IPS-18c (cell line): ENCODE results near the gene FAM168A.
"Not testable (repeated sequence)": the region's sequence is repeated elsewhere in the genome, so short reads cannot be mapped to it uniquely, and the experiment has no call there.

Experiments used
- H3K4me3 ChIP-seq: 2 replicates; pipeline ENCODE4 v1.7.0; 2013; ENCODE audit warnings: low read depth, mild to moderate bottlenecking, low read length, moderate library complexity; ENCODE audit not compliant: insufficient read depth
- H3K9me3 ChIP-seq: one replicate; pipeline ENCODE4 v1.6.1; 2013; ENCODE audit warnings: mild to moderate bottlenecking, low read length, moderate library complexity; ENCODE audit not compliant: control insufficient read depth, insufficient read depth

The FAM168A gene

GRCh38 chr11:73468590-73469161 lies 129.2 kb downstream of the FAM168A start:
- Histone ChIP-seq H3K9me3 (no peaks in the 10 kb centered on the region), H3K4me3 (no peak overlapping the region)

- H3K9me3 ChIP-seq: no peaks in the 10 kb centered on the region
Observed at GRCh38 chr11:73467505-73467904, 130.4 kb downstream of the FAM168A start.

GRCh38 chr11:73466643-73467042 lies 131.3 kb downstream of the FAM168A start:
- Histone ChIP-seq H3K4me3 (no peak overlapping the region), H3K9me3 (no peaks in the 10 kb centered on the region)

More at GRCh38 chr11:73467505-73467904, 130.4 kb downstream of the FAM168A start:
- no peak overlapping the region for H3K4me3 ChIP-seq

- H3K9me3 ChIP-seq: no peaks in the 10 kb centered on the region
Observed at GRCh38 chr11:73465871-73466270, 132.0 kb downstream of the FAM168A start.

GRCh38 chr11:73465023-73465675 lies 132.8 kb downstream of the FAM168A start:
- Histone ChIP-seq H3K9me3 (no peaks in the 10 kb centered on the region), H3K4me3 (no peak overlapping the region)

More at GRCh38 chr11:73465871-73466270, 132.0 kb downstream of the FAM168A start:
- H3K4me3 ChIP-seq: no peak overlapping the region

- H3K4me3 ChIP-seq: no peak overlapping the region
- no peaks in the 10 kb centered on the region for H3K9me3 ChIP-seq
Observed at GRCh38 chr11:73464347-73464746, 133.6 kb downstream of the FAM168A start.

- H3K9me3 ChIP-seq: no peaks in the 10 kb centered on the region
- no peak overlapping the region for H3K4me3 ChIP-seq
Observed at GRCh38 chr11:73463359-73463758, 134.6 kb downstream of the FAM168A start.

GRCh38 chr11:73461964-73462363 lies 135.9 kb downstream of the FAM168A start:
- no peak overlapping the region for H3K4me3 ChIP-seq
- H3K9me3 ChIP-seq: no peaks in the 10 kb centered on the region

- no peak overlapping the region for H3K4me3 ChIP-seq
- no peaks in the 10 kb centered on the region for H3K9me3 ChIP-seq
Observed at GRCh38 chr11:73461335-73461840, 136.5 kb downstream of the FAM168A start.

GRCh38 chr11:73458201-73458600 lies 139.7 kb downstream of the FAM168A start:
- Histone ChIP-seq H3K9me3 (no peaks in the 10 kb centered on the region), H3K4me3 (no peak overlapping the region)

GRCh38 chr11:73454987-73455386 lies 142.9 kb downstream of the FAM168A start:
- Histone ChIP-seq H3K9me3 (no peaks in the 10 kb centered on the region), H3K4me3 (no peak overlapping the region)

GRCh38 chr11:73453562-73453961 lies 144.3 kb downstream of the FAM168A start:
- no peaks in the 10 kb centered on the region for H3K9me3 ChIP-seq
- no peak overlapping the region for H3K4me3 ChIP-seq

- H3K4me3 ChIP-seq: no peak overlapping the region
- no peaks in the 10 kb centered on the region for H3K9me3 ChIP-seq
Observed at GRCh38 chr11:73452726-73453125, 145.2 kb downstream of the FAM168A start.

GRCh38 chr11:73451896-73452295 lies 146.0 kb downstream of the FAM168A start:
- H3K9me3 ChIP-seq: no peaks in the 10 kb centered on the region
- no peak overlapping the region for H3K4me3 ChIP-seq

- Histone ChIP-seq H3K9me3 (no peaks in the 10 kb centered on the region), H3K4me3 (no peak overlapping the region)
Observed at GRCh38 chr11:73446766-73447165, 151.1 kb downstream of the FAM168A start.

- Histone ChIP-seq H3K4me3 (no peak overlapping the region), H3K9me3 (no peaks in the 10 kb centered on the region)
Observed at GRCh38 chr11:73445980-73446379, 151.9 kb downstream of the FAM168A start.

GRCh38 chr11:73439002-73439843 lies 158.7 kb downstream of the FAM168A start:
- Histone ChIP-seq H3K9me3 (no peaks in the 10 kb centered on the region), H3K4me3 (no peak overlapping the region)

- H3K9me3 ChIP-seq, H3K4me3 ChIP-seq: not testable (repeated sequence)
Observed at GRCh38 chr11:73436859-73437258, 161.1 kb downstream of the FAM168A start.
